GM21576 (cell line): ENCODE results near the gene COL9A1.

ENCODE experiments used
- ATAC-seq: cut with Tn5 transposase; IDR thresholded peaks from one replicate; pipeline ENCODE4 v1.9.1; 2021; ENCODE audit warnings: mild to moderate bottlenecking, moderate library complexity; ENCODE audit not compliant: unreplicated experiment

Gene COL9A1

GRCh38 chr6:70292193-70292592, 10.7 kb downstream of the COL9A1 start:
- no peak for ATAC-seq

GRCh38 chr6:70289299-70289698, 13.6 kb downstream of the COL9A1 start:
- no peak for ATAC-seq

GRCh38 chr6:70286905-70287304, 16.0 kb downstream of the COL9A1 start:
- ATAC-seq, result no peak

- no peak for ATAC-seq
Observed at GRCh38 chr6:70285201-70285600, 17.7 kb downstream of the COL9A1 start.

- ATAC-seq, result no peak
Observed at GRCh38 chr6:70282919-70283461, 19.9 kb downstream of the COL9A1 start.

GRCh38 chr6:70282312-70282918, 20.5 kb downstream of the COL9A1 start:
- no peak for ATAC-seq

GRCh38 chr6:70281923-70282311, 21.0 kb downstream of the COL9A1 start:
- ATAC-seq, result no peak

GRCh38 chr6:70280400-70280853, 22.5 kb downstream of the COL9A1 start:
- no peak for ATAC-seq

GRCh38 chr6:70277470-70277869, 25.4 kb downstream of the COL9A1 start:
- no peak for ATAC-seq

- no peak for ATAC-seq
Observed at GRCh38 chr6:70274338-70274737, 28.5 kb downstream of the COL9A1 start.

GRCh38 chr6:70272071-70272470, 30.8 kb downstream of the COL9A1 start:
- no peak for ATAC-seq

- ATAC-seq, result no peak
Observed at GRCh38 chr6:70270287-70271005, 32.4 kb downstream of the COL9A1 start.

GRCh38 chr6:70266142-70266541, 36.7 kb downstream of the COL9A1 start:
- no peak for ATAC-seq

GRCh38 chr6:70264306-70264705, 38.6 kb downstream of the COL9A1 start:
- ATAC-seq, result no peak

- no peak for ATAC-seq
Observed at GRCh38 chr6:70258483-70258882, 44.4 kb downstream of the COL9A1 start.

GRCh38 chr6:70257768-70258273, 45.1 kb downstream of the COL9A1 start:
- no peak for ATAC-seq

- no peak for ATAC-seq
Observed at GRCh38 chr6:70254784-70255183, 48.1 kb downstream of the COL9A1 start.

- ATAC-seq, result no peak
Observed at GRCh38 chr6:70253923-70254322, 49.0 kb downstream of the COL9A1 start.

- no peak for ATAC-seq
Observed at GRCh38 chr6:70252604-70253003, 50.3 kb downstream of the COL9A1 start.

GRCh38 chr6:70246118-70246517, 56.8 kb downstream of the COL9A1 start:
- no peak for ATAC-seq

- ATAC-seq, result no peak
Observed at GRCh38 chr6:70241991-70242420, 60.9 kb downstream of the COL9A1 start.

GRCh38 chr6:70241031-70241430, 61.9 kb downstream of the COL9A1 start:
- ATAC-seq, result no peak
